COLO829 (cell line): Measurements from ENCODE around the gene ILRUN.
"Not testable (repeated sequence)": the region's sequence is repeated elsewhere in the genome, so short reads cannot be mapped to it uniquely, and the experiment has no call there.

Experiments
- DNase-seq: peaks from one replicate; pipeline ENCODE4 v3.0.0; 2012; ENCODE audit warnings: low spot score

Gene ILRUN

GRCh38 chr6:34697544-34697836 lies 923 bp upstream of the ILRUN start:
- DNase-seq: no peak

- no peak for DNase-seq
These were observed 303 bp downstream of the ILRUN start for GRCh38 chr6:34696189-34696738.

- DNase-seq: no peak
These were observed 808 bp downstream of the ILRUN start for GRCh38 chr6:34695729-34696188.

GRCh38 chr6:34692280-34692679 lies 4.3 kb downstream of the ILRUN start:
- DNase-seq: no peak

- DNase-seq: no peak
These were observed 6.8 kb downstream of the ILRUN start for GRCh38 chr6:34689742-34690141.

- no peak for DNase-seq
These were observed 7.6 kb downstream of the ILRUN start for GRCh38 chr6:34688956-34689355.

- no peak for DNase-seq
These were observed 11.6 kb downstream of the ILRUN start for GRCh38 chr6:34684919-34685318.

GRCh38 chr6:34684364-34684763 lies 12.2 kb downstream of the ILRUN start:
- no peak for DNase-seq

- DNase-seq: peak; percentile 54
These were observed 15.6 kb downstream of the ILRUN start for GRCh38 chr6:34680802-34681515.

- DNase-seq: not testable (repeated sequence)
These were observed 16.3 kb downstream of the ILRUN start for GRCh38 chr6:34680313-34680712.

- DNase-seq: no peak
These were observed 16.9 kb downstream of the ILRUN start for GRCh38 chr6:34679552-34680253.

- no peak for DNase-seq
These were observed 20.4 kb downstream of the ILRUN start for GRCh38 chr6:34676140-34676539.

- not testable (repeated sequence) for DNase-seq
These were observed 21.6 kb downstream of the ILRUN start for GRCh38 chr6:34674930-34675329.

GRCh38 chr6:34674268-34674639 lies 22.3 kb downstream of the ILRUN start:
- no peak for DNase-seq

GRCh38 chr6:34673064-34673463 lies 23.5 kb downstream of the ILRUN start:
- no peak for DNase-seq

GRCh38 chr6:34672657-34673043 lies 23.9 kb downstream of the ILRUN start:
- DNase-seq: no peak

- DNase-seq: no peak
These were observed 24.5 kb downstream of the ILRUN start for GRCh38 chr6:34671801-34672656.

- DNase-seq: no peak
These were observed 25.2 kb downstream of the ILRUN start for GRCh38 chr6:34671367-34671766.

GRCh38 chr6:34668799-34669198 lies 27.8 kb downstream of the ILRUN start:
- not testable (repeated sequence) for DNase-seq

GRCh38 chr6:34667481-34668238 lies 28.9 kb downstream of the ILRUN start:
- no peak for DNase-seq

GRCh38 chr6:34665019-34665418 lies 31.5 kb downstream of the ILRUN start:
- DNase-seq: no peak
